Panc1 (cell line): Measurements from ENCODE around the gene MYEOV. TPM values are rescaled to one million over a fixed set of nuclear protein-coding genes. Genes with fewer than 3 reads are reported as not detected.

Experiments
- ATAC-seq: fragments of 200-7000 bp; cut with Tn5 transposase; 2 replicates; pipeline ENCODE4 v1.9.1; 2020; ENCODE audit warnings: mild to moderate bottlenecking, moderate library complexity
- BruUV-seq: library from RNA; stranded (reverse); fragments of 400-500 nt; replicated peaks from 2 replicates; lab custom pipeline; 2021; lab: Mats Ljungman, UMichigan
- CTCF ChIA-PET: fragments of 300-600 bp; sonication (Branson Sonifier 250); formaldehyde crosslinking; loops from one replicate; lab custom pipeline; 2022; ENCODE audit warnings: antibody characterized with exemption; lab: Charles Lee
- POLR2A ChIA-PET: fragments of 300-600 bp; sonication (Branson Sonifier 250); formaldehyde crosslinking; loops from one replicate; lab custom pipeline; 2022; ENCODE audit warnings: antibody characterized with exemption; lab: Charles Lee
- DNase-seq: peaks from one replicate; pipeline ENCODE4 v3.0.0-alpha.2; 2010; ENCODE audit warnings: low read depth, low spot score
- H3K27ac ChIP-seq: 2 replicates; pipeline ENCODE4 v1.5.1; 2011; ENCODE audit warnings: mild to moderate bottlenecking, low read length, inconsistent platforms
- H3K27me3 ChIP-seq: fragments of 200-500 bp; sonication (Bioruptor generic); 2 replicates; pipeline ENCODE4 v1.6.0; 2014; ENCODE audit warnings: low read length, inconsistent platforms; ENCODE audit not compliant: control insufficient read depth, insufficient read depth
- H3K36me3 ChIP-seq: fragments of 200-500 bp; sonication (Bioruptor generic); 2 replicates; pipeline ENCODE4 v1.5.1; 2014; ENCODE audit warnings: inconsistent platforms, mild to moderate bottlenecking, low read length, moderate library complexity; ENCODE audit not compliant: control insufficient read depth, insufficient read depth
- H3K4me1 ChIP-seq: 2 replicates; pipeline ENCODE4 v1.5.1; 2011; ENCODE audit warnings: inconsistent platforms, mild to moderate bottlenecking, low read length, moderate library complexity; ENCODE audit not compliant: control insufficient read depth, insufficient read depth
- H3K4me3 ChIP-seq, 2 experiments: 2 replicates each; pipeline ENCODE4 v1.5.1; 2011 to 2012; ENCODE audit warnings: low read depth in 2 of 2, low read length in 2 of 2, mild to moderate bottlenecking in 2 of 2, inconsistent platforms in 1 of 2, moderate library complexity in 1 of 2
- H3K9me3 ChIP-seq: fragments of 200-500 bp; sonication (Bioruptor generic); 2 replicates; pipeline ENCODE4 v1.5.1; 2014; ENCODE audit warnings: low read depth, mild to moderate bottlenecking, inconsistent platforms, low read length, moderate library complexity; ENCODE audit not compliant: control insufficient read depth, insufficient read depth
- POLR2AphosphoS5 ChIP-seq: IDR thresholded peaks from 2 replicates; pipeline ENCODE4 v1.6.1; 2012; ENCODE audit warnings: mild to moderate bottlenecking, low read depth, low read length, moderate library complexity
- SIN3A ChIP-seq: IDR thresholded peaks from 2 replicates; pipeline ENCODE4 v1.6.1; 2012; ENCODE audit warnings: low read depth, mild to moderate bottlenecking, low read length, moderate library complexity, borderline replicate concordance; ENCODE audit not compliant: insufficient read depth
- TCF7L2 ChIP-seq: IDR thresholded peaks from 2 replicates; pipeline ENCODE4 v1.6.1; 2011; ENCODE audit warnings: mild to moderate bottlenecking, low read depth, low read length, inconsistent platforms
- in situ Hi-C: cut with HindIII; loops from 2 replicates; pipeline ENCODE4 v1.10.0; 2016; ENCODE audit warnings: low sequenced_read_pairs, low pct_unique_long_range_greater_than_20kb
- intact Hi-C: fragments of 100-400 bp; cut with micrococcal nuclease; formaldehyde crosslinking; loops from one replicate; pipeline ENCODE4 v1.10.0; 2022; ENCODE audit not compliant: unreplicated experiment
- total RNA-seq: library from RNA; stranded (reverse); gene quantifications from one replicate; pipeline ENCODE4 v1.2.1, GENCODE V29; 2021; ENCODE audit not compliant: unreplicated experiment
- TF ChIP-seq, protein P1 (sequence below): fragments of 450-650 bp; IDR thresholded peaks from 2 replicates; pipeline ENCODE4 v1.5.1; 2017; ENCODE audit warnings: mild to moderate bottlenecking
- TF ChIP-seq, protein P2 (sequence below), 2 experiments: IDR thresholded peaks; 2 replicates each; pipeline ENCODE4 v1.6.1; 2011 to 2012; ENCODE audit warnings: low read depth in 2 of 2, control low read depth in 1 of 2, low read length in 1 of 2, mild to moderate bottlenecking in 1 of 2, moderate library complexity in 1 of 2; ENCODE audit not compliant: insufficient read depth in 1 of 2

MYEOV gene
- total RNA-seq, 1 experiment from 2014 or later, result 69.8 TPM

DNA sequence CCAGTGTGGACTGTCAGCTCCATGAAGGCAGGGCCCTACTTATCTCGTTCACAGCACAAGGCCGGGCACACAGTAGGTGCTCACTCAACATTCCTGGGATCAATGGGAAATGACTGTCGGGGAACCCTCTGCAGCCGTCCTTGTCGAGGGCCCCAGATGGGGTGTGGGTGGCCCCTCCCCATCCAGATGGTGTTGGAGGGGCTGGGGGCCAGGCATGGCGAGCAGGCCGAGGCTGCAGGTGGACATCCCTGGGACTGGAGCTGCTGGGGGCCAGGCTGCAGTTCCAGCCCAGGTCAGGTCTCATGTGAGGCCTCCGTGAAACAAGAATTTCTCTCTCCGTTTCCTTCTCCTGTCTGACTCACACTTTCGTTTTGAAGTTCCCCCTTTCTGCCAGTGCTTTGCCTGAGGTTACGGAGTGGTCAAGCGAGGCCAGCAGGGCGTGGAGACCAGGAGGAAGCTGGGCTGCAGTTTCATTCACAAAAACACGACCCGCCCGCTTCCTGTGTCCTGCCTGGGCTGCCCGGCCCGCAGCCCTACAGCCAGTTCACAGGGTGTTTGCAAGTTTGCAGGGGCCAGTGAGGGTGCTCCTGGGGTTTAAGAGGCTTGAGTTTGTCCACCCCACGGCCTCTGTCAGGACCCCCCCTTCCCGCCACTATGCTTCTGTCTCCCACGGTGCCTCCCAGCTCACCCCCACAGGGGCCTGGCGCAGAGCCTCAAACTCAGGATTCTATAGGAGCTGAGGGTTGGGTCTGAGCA lies 4.5 kb downstream of the MYEOV start:
- H3K27ac ChIP-seq, result peak overlapping the region; percentile 100
- DNase-seq (no peak), ATAC-seq (peak; percentile 2)
- H3K9me3 ChIP-seq, result no peaks in the 10 kb centered on the region
- CTCF ChIA-PET, result interaction anchor here (0.7 kb wide), 1 partner anchor 84 kb away, joined by 5 read pairs; no protein-coding TSS in a partner anchor
- no TSS peak for BruUV-seq
- POLR2A ChIA-PET, result interaction anchor here (0.5 to 1.0 kb wide), 2 partner anchors 108 to 345 kb away, joined by 3 to 5 read pairs; no protein-coding TSS in a partner anchor
- peak overlapping the region; percentile 73 to 94 for H3K4me3 ChIP-seq
- intact Hi-C loops, result loop anchor here (5.0 to 10.0 kb wide), 4 partner anchors 66 to 196 kb away; no protein-coding TSS in a partner anchor
- TF ChIP-seq, protein P1, sequence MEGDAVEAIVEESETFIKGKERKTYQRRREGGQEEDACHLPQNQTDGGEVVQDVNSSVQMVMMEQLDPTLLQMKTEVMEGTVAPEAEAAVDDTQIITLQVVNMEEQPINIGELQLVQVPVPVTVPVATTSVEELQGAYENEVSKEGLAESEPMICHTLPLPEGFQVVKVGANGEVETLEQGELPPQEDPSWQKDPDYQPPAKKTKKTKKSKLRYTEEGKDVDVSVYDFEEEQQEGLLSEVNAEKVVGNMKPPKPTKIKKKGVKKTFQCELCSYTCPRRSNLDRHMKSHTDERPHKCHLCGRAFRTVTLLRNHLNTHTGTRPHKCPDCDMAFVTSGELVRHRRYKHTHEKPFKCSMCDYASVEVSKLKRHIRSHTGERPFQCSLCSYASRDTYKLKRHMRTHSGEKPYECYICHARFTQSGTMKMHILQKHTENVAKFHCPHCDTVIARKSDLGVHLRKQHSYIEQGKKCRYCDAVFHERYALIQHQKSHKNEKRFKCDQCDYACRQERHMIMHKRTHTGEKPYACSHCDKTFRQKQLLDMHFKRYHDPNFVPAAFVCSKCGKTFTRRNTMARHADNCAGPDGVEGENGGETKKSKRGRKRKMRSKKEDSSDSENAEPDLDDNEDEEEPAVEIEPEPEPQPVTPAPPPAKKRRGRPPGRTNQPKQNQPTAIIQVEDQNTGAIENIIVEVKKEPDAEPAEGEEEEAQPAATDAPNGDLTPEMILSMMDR, result no peak
- TF ChIP-seq POLR2AphosphoS5 (peak; percentile 48; the same call in 1 of the 2 replicates), SIN3A (0 out of 2 replicates have a peak, but pooled peaks have one; percentile 70), TCF7L2 (0 out of 2 replicates have a peak, but pooled peaks have one; percentile 28)
- no peaks in the 10 kb centered on the region; the same call in none of the 2 replicates for H3K36me3 ChIP-seq
- in situ Hi-C loops, result no loop called here
- peaks cover 79% of the 10 kb centered on the region for H3K4me1 ChIP-seq
- H3K27me3 ChIP-seq, result no peaks in the 10 kb centered on the region

DNA sequence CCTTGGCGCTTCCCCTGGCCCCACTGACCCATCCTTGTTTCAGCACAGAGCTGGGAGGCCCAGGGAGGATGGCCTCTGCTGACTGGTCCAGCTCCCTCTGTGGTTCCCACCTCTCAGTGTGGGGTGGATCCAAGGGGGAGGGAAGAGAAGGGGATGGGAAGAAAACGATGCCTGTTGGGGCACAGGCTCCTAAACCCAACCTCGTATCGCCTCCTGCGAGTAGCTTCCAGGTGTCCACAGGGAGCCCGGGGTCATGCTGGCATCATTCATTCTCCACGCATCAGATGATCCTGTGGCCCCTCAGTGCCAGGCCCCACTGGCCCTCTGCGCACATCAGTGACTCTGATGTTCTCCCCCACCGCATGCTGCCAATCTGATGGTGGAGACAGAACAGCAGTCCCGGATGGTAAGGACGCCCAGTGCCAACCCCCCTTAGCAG lies 5.1 kb downstream of the MYEOV start:
- intact Hi-C loops (loop anchor here (5.0 to 10.0 kb wide), 4 partner anchors 66 to 197 kb away; no protein-coding TSS in a partner anchor), in situ Hi-C loops (no loop called here)
- BruUV-seq, result no TSS peak
- peaks cover 79% of the 10 kb centered on the region for H3K4me1 ChIP-seq
- no peaks in the 10 kb centered on the region; the same call in none of the 2 replicates for H3K36me3 ChIP-seq
- DNase-seq, result no peak
- H3K4me3 ChIP-seq, result peak overlapping the region in 1 of 2 experiments; percentile 94; a peak in 1 of 4 replicates
- ChIA-PET CTCF (interaction anchor here (0.7 kb wide), 1 partner anchor 83 kb away, joined by 5 read pairs; no protein-coding TSS in a partner anchor), POLR2A (interaction anchor here (0.5 to 1.0 kb wide), 3 partner anchors 107 to 344 kb away, joined by 3 to 5 read pairs (median 4); no protein-coding TSS in a partner anchor)
- no peak for TF ChIP-seq SIN3A
- TF ChIP-seq, protein P1, result no peak
- TF ChIP-seq, protein P2, sequence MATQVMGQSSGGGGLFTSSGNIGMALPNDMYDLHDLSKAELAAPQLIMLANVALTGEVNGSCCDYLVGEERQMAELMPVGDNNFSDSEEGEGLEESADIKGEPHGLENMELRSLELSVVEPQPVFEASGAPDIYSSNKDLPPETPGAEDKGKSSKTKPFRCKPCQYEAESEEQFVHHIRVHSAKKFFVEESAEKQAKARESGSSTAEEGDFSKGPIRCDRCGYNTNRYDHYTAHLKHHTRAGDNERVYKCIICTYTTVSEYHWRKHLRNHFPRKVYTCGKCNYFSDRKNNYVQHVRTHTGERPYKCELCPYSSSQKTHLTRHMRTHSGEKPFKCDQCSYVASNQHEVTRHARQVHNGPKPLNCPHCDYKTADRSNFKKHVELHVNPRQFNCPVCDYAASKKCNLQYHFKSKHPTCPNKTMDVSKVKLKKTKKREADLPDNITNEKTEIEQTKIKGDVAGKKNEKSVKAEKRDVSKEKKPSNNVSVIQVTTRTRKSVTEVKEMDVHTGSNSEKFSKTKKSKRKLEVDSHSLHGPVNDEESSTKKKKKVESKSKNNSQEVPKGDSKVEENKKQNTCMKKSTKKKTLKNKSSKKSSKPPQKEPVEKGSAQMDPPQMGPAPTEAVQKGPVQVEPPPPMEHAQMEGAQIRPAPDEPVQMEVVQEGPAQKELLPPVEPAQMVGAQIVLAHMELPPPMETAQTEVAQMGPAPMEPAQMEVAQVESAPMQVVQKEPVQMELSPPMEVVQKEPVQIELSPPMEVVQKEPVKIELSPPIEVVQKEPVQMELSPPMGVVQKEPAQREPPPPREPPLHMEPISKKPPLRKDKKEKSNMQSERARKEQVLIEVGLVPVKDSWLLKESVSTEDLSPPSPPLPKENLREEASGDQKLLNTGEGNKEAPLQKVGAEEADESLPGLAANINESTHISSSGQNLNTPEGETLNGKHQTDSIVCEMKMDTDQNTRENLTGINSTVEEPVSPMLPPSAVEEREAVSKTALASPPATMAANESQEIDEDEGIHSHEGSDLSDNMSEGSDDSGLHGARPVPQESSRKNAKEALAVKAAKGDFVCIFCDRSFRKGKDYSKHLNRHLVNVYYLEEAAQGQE (IDR thresholded peaks at IDR 0.05; ENCODE audit: insufficient read depth in 1 of 2, low read depth in 2 of 2, low read length in 1 of 2), result no peak
- no peak for TF ChIP-seq POLR2AphosphoS5
- TF ChIP-seq TCF7L2, result no peak
- H3K27ac ChIP-seq, result peak overlapping the region; percentile 100
- no peaks in the 10 kb centered on the region for H3K9me3 ChIP-seq
- ATAC-seq, result 0 out of 2 replicates have a peak, but pooled peaks have one; percentile 1
- H3K27me3 ChIP-seq, result no peaks in the 10 kb centered on the region
